Measurements from ENCODE around the gene GPRC5A.

GRCh38 chr12:12853435-12853834 lies 37.9 kb upstream of the GPRC5A start:
- TF ChIP-seq CTCF (conservative IDR thresholded peaks at IDR 0.05; ENCODE audit: low read depth, low read length) (no peak), EZH2 (IDR thresholded peaks at IDR 0.05; ENCODE audit: borderline replicate concordance, low read depth, low read length, poor library complexity, severe bottlenecking) (no peak)

Data from A673 (cell line).